C4-2B (cell line): Measurements from ENCODE around the gene BBX.

ENCODE experiments used
- H3K27ac ChIP-seq: fragments of 450-650 bp; 2 replicates; pipeline ENCODE4 v1.5.1; 2017
- CTCF ChIP-seq: fragments of 450-650 bp; conservative IDR thresholded peaks from 2 replicates; pipeline ENCODE4 v1.5.1; 2017; ENCODE audit warnings: mild to moderate bottlenecking
- ZFX ChIP-seq: fragments of 450-650 bp; IDR thresholded peaks from 2 replicates; pipeline ENCODE4 v1.6.1; 2017

BBX gene

GRCh38 chr3:107729686-107730085, 206.9 kb downstream of the BBX start:
- no peak overlapping the region for H3K27ac ChIP-seq
- TF ChIP-seq CTCF (no peak), ZFX (no peak)

GRCh38 chr3:107734317-107734716, 211.6 kb downstream of the BBX start:
- TF ChIP-seq ZFX (no peak), CTCF (no peak)
- no peak overlapping the region for H3K27ac ChIP-seq

GRCh38 chr3:107737914-107738313, 215.2 kb downstream of the BBX start:
- no peak overlapping the region for H3K27ac ChIP-seq
- TF ChIP-seq CTCF (no peak), ZFX (no peak)

GRCh38 chr3:107738486-107739183, 215.9 kb downstream of the BBX start:
- no peak for TF ChIP-seq CTCF
- no peak for TF ChIP-seq ZFX
- H3K27ac ChIP-seq = no peak overlapping the region

GRCh38 chr3:107739227-107739626, 216.5 kb downstream of the BBX start:
- H3K27ac ChIP-seq = no peak overlapping the region
- TF ChIP-seq CTCF (no peak), ZFX (no peak)

- TF ChIP-seq CTCF = peak; percentile 75
- TF ChIP-seq ZFX = no peak
- no peak overlapping the region for H3K27ac ChIP-seq
These were observed 218.5 kb downstream of the BBX start for GRCh38 chr3:107740992-107741896.

- TF ChIP-seq CTCF (no peak), ZFX (no peak)
- H3K27ac ChIP-seq = no peak overlapping the region
These were observed 222.6 kb downstream of the BBX start for GRCh38 chr3:107745354-107745753.
